IPS-20b (cell line): Measurements from ENCODE around the gene IGFBP2.

Experiments used
- H3K27ac ChIP-seq: one replicate; pipeline ENCODE4 v1.5.1; 2013; ENCODE audit warnings: low read length
- H3K27me3 ChIP-seq: 2 replicates; pipeline ENCODE4 v1.6.1; 2013; ENCODE audit warnings: mild to moderate bottlenecking, low read length, inconsistent platforms; ENCODE audit not compliant: insufficient read depth
- H3K36me3 ChIP-seq: 2 replicates; pipeline ENCODE4 v1.6.1; 2013; ENCODE audit warnings: low read depth, mild to moderate bottlenecking, inconsistent platforms, low read length, moderate library complexity; ENCODE audit not compliant: insufficient read depth
- H3K4me1 ChIP-seq: 2 replicates; pipeline ENCODE4 v1.6.1; 2013; ENCODE audit warnings: mild to moderate bottlenecking, control low read depth, inconsistent platforms, low read length, moderate library complexity; ENCODE audit not compliant: insufficient read depth
- H3K4me3 ChIP-seq: 2 replicates; pipeline ENCODE4 v1.5.1; 2013; ENCODE audit warnings: mild to moderate bottlenecking, low read length, inconsistent platforms
- H3K9ac ChIP-seq: 2 replicates; pipeline ENCODE4 v1.6.1; 2013; ENCODE audit warnings: low read depth, mild to moderate bottlenecking, inconsistent platforms, low read length, moderate library complexity
- H3K9me3 ChIP-seq: 2 replicates; pipeline ENCODE4 v1.6.1; 2013; ENCODE audit warnings: mild to moderate bottlenecking, low read depth, low read length, inconsistent platforms; ENCODE audit not compliant: insufficient read depth

The IGFBP2 gene

GRCh38 chr2:216693414-216694080 lies 60.3 kb downstream of the IGFBP2 start:
- Histone ChIP-seq H3K27ac (no peak overlapping the region), H3K9ac (peak overlapping the region; percentile 26; the same call in 1 of the 2 replicates)

GRCh38 chr2:216694082-216694825 lies 61.0 kb downstream of the IGFBP2 start:
- Histone ChIP-seq H3K4me1 (peaks cover 22% of the 10 kb centered on the region), H3K27ac (no peak overlapping the region), H3K4me3 (peak overlapping the region; percentile 82), H3K9me3 (no peaks in the 10 kb centered on the region), H3K27me3 (peaks cover 56% of the 10 kb centered on the region), H3K9ac (peak overlapping the region; percentile 55; the same call in 1 of the 2 replicates), H3K36me3 (no peaks in the 10 kb centered on the region)

More at GRCh38 chr2:216693414-216694080, 60.3 kb downstream of the IGFBP2 start:
- Histone ChIP-seq H3K9me3 (no peaks in the 10 kb centered on the region), H3K36me3 (no peaks in the 10 kb centered on the region), H3K27me3 (peaks cover 59% of the 10 kb centered on the region), H3K4me1 (peaks cover 22% of the 10 kb centered on the region), H3K4me3 (peak overlapping the region; percentile 82)

DNA sequence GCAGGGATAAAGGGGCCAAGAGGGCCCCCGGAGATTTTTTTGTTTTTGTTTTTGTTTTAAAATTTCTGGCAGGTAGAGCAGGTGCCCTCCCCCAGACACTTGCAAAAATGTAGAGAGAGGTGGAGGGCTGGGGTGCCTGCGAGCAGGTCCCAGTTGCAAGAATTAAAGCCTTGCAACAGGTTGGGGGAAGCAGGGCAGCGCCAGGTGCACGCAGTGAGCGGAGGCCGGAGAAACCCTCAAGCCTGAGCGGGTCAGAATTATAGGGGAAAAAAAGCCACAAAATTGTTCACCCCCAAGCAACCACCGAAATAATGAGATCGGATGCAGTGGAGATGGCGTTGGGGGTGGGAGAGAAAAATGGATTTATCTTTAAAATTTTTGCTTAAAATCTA lies 61.6 kb downstream of the IGFBP2 start:
- H3K27me3 ChIP-seq: peaks cover 50% of the 10 kb centered on the region
- H3K4me3 ChIP-seq: peak overlapping the region; percentile 82
- H3K9me3 ChIP-seq: no peaks in the 10 kb centered on the region
- peaks cover 22% of the 10 kb centered on the region for H3K4me1 ChIP-seq
- H3K9ac ChIP-seq: peak overlapping the region; percentile 55; the same call in 1 of the 2 replicates
- no peak overlapping the region for H3K27ac ChIP-seq
- no peaks in the 10 kb centered on the region for H3K36me3 ChIP-seq

DNA sequence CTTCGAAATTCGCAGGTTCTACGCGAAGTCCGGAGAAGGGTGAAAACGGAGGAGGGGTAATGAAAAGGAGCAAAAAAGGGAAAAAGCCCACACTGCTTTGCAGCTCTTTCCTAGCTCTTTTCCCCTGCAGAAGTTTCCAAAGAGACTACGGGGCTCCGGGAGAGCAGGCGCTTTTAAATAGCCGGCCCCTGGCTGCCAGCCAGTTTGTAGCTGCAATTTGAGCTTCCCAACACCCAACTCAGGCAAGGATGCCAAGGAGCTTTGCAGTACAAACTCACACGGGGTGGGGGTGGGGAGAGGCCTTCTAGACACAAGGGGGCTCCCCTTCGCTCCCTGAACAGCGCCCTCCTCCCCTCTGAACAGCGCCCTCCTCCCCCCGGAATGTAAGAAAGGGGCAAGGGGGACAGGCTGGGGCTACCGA lies 62.2 kb downstream of the IGFBP2 start, which contains the start of gene IGFBP5:
Gene IGFBP5 (minus strand): TSS at position 149 of the 421 bp plus-strand sequence. CDS start 774 bp downstream, outside the sequence.
- peaks cover 17% of the 10 kb centered on the region for H3K4me1 ChIP-seq
- no peaks in the 10 kb centered on the region for H3K36me3 ChIP-seq
- peak within 1 kb of the TSS; percentile 82 for H3K4me3 ChIP-seq
- H3K9ac ChIP-seq: peak within 1 kb of the TSS; percentile 55; the same call in 1 of the 2 replicates
- no peak within 1 kb of the TSS for H3K27ac ChIP-seq
- peaks cover 44% of the 10 kb centered on the region for H3K27me3 ChIP-seq
- H3K9me3 ChIP-seq: no peaks in the 10 kb centered on the region

DNA sequence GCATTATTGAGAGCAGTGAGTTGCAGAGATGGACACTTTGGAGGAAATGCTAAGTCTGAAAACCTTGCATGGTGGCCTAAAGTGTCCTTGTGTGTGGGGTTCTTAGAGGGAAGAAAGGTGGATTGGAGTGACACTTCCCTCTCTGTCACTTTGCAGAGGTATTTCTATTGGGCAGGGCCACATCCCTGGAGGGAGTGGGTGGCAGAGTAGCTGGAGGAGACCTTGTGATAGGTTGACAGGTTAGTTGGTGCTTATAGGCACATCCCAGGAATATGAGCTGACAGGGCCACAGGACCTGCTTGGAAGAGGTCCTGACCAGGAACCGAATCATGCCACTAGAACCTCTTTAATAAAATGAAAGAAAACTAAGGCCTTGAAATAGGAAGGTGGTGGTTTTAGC lies 63.1 kb downstream of the IGFBP2 start:
- Histone ChIP-seq H3K27ac (no peak overlapping the region), H3K27me3 (peaks cover 38% of the 10 kb centered on the region), H3K4me3 (no peak overlapping the region), H3K9ac (no peak overlapping the region), H3K9me3 (no peaks in the 10 kb centered on the region), H3K4me1 (peaks cover 11% of the 10 kb centered on the region), H3K36me3 (no peaks in the 10 kb centered on the region)

- Histone ChIP-seq H3K36me3 (no peaks in the 10 kb centered on the region), H3K27ac (no peak overlapping the region), H3K4me3 (no peak overlapping the region), H3K4me1 (peaks cover 11% of the 10 kb centered on the region), H3K9me3 (no peaks in the 10 kb centered on the region), H3K9ac (no peak overlapping the region), H3K27me3 (peaks cover 37% of the 10 kb centered on the region)
Observed at GRCh38 chr2:216696751-216697560, 63.7 kb downstream of the IGFBP2 start.

GRCh38 chr2:216698293-216698692 lies 65.1 kb downstream of the IGFBP2 start:
- H3K36me3 ChIP-seq: no peaks in the 10 kb centered on the region
- H3K9me3 ChIP-seq: no peaks in the 10 kb centered on the region
- peaks cover 11% of the 10 kb centered on the region for H3K4me1 ChIP-seq
- H3K4me3 ChIP-seq: no peak overlapping the region
- no peak overlapping the region for H3K27ac ChIP-seq
- peaks cover 32% of the 10 kb centered on the region for H3K27me3 ChIP-seq
- no peak overlapping the region for H3K9ac ChIP-seq

DNA sequence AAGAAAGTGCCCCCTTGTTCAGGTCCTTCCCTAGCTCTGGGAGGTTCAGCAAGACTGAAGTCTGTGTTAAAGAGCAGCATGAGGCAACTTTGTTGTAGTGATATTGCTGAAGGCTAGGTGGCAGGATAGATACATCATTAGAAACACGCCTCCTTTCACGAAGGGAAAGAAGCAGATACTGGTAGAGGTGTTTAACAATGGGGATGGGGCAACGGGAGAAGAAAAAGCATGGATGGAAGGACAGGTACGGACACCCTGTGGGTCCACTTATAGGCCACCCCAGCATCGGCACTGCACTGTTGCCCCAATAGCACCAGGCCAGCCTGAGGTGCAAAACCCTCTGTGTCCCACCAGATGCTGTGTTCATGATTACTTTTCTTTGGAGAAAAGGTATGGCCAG lies 65.7 kb downstream of the IGFBP2 start:
- Histone ChIP-seq H3K9ac (no peak overlapping the region), H3K4me3 (no peak overlapping the region), H3K9me3 (no peaks in the 10 kb centered on the region), H3K27ac (no peak overlapping the region), H3K27me3 (peaks cover 27% of the 10 kb centered on the region), H3K36me3 (no peaks in the 10 kb centered on the region), H3K4me1 (peaks cover 11% of the 10 kb centered on the region)

DNA sequence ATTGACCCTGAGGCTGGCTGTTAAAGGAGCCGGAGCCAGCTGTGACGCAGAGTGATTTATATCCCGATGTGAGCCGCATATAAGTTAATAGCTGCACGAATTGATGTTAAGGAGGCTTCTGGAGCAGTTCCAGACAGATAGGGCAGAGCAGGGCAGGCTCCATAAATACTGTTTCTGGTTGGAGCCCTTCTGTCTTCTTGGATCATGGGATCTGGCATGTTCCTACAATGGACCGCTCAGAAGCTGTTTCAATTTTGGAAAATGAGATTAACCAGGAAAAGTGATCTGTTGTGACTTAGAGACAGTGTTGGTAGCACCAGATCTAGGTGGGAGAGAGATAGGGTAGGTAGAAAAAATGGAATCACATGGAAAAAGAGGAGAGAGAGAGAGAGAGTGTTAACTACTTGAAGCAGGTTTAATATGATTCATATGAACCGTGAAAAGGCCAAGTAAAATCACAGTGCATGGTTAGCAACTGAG lies 66.9 kb downstream of the IGFBP2 start:
- Histone ChIP-seq H3K9ac (no peak overlapping the region), H3K27ac (no peak overlapping the region), H3K4me1 (peaks cover 9% of the 10 kb centered on the region), H3K9me3 (no peaks in the 10 kb centered on the region), H3K36me3 (no peaks in the 10 kb centered on the region), H3K27me3 (peaks cover 15% of the 10 kb centered on the region), H3K4me3 (no peak overlapping the region)

- Histone ChIP-seq H3K27ac (no peak overlapping the region), H3K27me3 (peaks cover 8% of the 10 kb centered on the region; the same call in 1 of the 2 replicates), H3K9ac (no peak overlapping the region), H3K9me3 (no peaks in the 10 kb centered on the region), H3K4me1 (peaks cover 7% of the 10 kb centered on the region), H3K4me3 (no peak overlapping the region), H3K36me3 (no peaks in the 10 kb centered on the region)
Observed at GRCh38 chr2:216700781-216701180, 67.6 kb downstream of the IGFBP2 start.

DNA sequence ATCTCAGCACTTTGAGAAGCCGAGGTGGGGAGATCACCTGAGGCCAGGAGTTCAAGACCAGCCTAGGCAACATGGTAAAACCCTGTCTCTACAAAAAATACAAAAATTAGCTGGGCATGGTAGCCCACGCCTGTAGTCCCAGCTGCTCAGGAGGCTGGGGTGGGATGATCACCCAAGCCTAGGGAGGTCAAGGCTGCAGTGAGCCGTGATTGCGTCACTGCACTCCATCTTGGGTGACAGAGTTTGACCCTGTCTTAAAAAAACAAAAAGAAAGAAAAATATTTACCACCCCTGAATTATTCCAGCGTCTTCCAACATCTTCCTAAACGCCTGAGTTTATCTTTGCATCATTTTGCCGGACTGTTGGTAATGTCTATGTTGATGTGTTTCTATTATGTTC lies 68.3 kb downstream of the IGFBP2 start:
- Histone ChIP-seq H3K9me3 (no peaks in the 10 kb centered on the region), H3K36me3 (no peaks in the 10 kb centered on the region), H3K4me3 (no peak overlapping the region), H3K4me1 (no peaks in the 10 kb centered on the region), H3K9ac (no peak overlapping the region), H3K27ac (no peak overlapping the region), H3K27me3 (peaks cover under 1% of the 10 kb centered on the region; the same call in 1 of the 2 replicates)
